HuH-7.5 (cell line): ENCODE results near the gene PRPSAP1.

Experiments
- DNase-seq: peaks from one replicate; pipeline ENCODE4 v3.0.0; 2011; ENCODE audit warnings: low spot score

Gene PRPSAP1, protein sequence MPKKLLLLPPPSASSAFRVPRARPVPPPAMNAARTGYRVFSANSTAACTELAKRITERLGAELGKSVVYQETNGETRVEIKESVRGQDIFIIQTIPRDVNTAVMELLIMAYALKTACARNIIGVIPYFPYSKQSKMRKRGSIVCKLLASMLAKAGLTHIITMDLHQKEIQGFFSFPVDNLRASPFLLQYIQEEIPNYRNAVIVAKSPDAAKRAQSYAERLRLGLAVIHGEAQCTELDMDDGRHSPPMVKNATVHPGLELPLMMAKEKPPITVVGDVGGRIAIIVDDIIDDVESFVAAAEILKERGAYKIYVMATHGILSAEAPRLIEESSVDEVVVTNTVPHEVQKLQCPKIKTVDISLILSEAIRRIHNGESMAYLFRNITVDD

DNA sequence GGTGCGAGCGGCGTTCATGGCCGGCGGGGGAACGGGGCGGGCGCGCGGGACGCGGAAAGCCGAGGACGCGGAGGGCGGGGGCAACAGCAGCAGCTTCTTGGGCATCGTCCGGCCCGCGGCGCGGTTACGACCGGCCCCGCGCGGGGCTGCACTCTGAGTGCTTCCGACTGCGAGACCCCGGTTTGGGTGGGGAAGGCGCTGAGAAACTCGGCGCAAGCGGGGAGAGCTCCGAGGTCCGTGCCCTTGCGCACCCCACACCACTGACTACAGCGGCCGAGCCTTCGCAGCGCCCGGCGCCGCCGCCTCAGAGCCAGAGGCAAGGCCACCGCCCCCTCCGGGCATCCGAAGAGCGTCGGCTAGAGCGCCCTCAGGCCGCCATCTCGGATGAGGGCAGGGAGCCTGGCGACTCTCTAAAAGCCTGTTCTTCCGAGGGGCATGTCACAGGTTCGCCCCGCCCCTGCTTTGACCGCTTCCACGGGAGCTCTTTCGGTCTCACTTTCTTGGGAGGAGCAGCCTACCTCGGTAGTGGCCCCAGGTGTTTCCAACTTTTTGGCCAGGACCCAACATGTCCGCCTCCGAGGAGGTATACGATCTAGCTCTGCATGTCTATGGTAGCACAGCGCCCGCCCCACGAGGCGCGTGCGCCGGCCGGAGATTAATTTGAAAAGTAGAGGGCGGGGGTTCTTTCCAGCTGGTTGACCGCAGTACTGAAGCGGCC is at the start of gene PRPSAP1:
TSS of gene PRPSAP1 (minus strand) at position 318 of the 718 bp plus-strand sequence. CDS start at position 105, 213 bp downstream.
- DNase-seq, result peak; percentile 80

DNA sequence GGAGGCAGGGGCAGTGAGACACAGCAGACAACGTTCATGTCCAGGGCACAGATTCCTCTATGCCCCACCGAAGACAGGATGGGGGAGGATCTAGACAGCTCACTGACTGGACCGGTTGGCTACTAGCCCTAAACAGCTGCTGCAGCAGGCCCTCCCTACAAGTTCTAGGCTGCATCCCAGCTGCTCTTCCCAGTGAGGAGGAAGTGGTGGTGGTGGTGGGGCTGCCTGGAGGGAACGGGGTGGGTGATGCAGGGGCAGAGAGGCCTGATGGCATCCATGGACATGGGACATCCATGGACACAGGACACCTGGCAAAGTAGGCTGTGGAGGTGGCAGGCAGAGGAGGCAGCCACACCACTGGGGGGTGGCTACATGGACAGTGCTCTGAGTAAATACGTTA is 49.0 kb upstream of the PRPSAP1 start:
- no peak for DNase-seq

DNA sequence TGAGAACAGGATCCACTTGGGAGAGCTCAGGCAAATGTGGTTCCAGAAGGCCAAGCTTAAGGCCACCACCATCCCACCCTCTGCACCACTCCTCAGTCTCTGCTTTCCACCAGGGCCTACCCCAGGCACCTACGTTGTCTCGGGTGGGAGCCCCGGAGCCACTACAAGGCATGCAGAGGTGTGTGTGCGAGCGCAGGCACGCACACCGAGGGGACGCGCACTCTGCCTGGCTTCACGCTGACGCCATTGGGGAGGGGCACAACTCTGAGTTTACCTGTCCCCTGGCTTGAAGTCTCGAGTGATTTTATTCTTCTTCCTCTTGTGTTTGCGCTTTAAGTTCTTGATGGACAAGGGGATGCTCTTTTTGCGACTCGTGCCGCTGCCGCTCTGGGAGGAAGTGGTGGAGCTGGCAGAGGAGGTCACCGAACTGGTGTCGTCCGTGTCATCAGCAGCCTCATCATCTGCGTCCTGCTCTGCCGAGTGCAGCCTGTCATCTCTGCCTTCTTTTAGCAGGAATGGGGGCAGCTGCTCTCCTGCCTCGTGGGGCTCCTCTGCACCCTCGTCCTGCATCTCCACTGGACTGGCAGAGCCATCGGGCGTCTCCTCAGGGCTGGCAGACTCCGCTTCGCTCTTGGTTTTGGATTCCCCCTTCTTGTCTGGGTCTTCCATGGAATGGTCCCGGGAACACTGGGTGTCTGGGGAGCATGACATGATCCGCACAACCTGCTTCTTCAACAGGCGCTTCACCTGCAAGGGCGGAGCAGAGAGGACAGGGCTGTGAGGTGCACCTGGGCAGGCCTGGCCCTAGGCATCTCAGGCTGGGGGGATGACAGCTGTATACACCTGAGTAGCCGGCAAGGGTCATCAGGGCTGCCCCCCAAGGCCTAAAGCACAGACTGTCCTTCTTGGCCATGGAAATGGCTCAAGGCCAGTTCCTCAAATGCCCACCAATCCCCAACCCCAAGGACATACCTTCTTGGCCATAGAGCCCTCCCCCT is 45.8 kb upstream of the PRPSAP1 start:
- DNase-seq, result no peak

DNA sequence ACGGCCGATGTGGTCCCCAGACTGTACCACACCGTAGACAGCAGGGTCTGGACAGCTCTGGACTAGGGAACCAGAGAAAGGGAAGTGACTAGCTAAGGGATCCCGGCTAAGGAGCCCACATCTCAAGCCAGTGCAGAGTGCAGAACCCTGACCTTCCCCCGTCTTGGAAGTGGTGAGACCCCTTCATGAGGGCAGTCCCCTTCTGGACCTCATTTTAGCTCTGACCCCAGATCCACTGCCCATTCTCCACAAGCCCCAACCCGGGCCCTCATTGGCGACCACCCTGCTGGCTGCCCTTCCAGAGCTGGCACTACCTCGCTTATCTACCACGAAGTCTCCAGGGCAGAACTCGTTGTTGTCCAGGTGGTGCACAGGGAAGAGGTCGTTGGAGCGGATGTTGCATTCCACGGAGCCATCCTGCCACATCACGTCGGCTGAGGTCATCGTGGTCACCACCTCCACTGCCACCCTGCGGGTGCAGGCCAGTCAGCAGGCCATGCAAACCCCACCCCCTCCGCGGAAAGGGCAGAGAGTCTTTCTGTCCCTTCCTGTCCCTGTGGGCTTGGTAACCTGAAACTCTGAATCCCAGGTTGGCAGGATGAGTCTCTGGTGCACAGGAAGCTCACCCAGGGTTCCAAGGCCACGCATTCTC is 44.9 kb upstream of the PRPSAP1 start:
- DNase-seq, result no peak

DNA sequence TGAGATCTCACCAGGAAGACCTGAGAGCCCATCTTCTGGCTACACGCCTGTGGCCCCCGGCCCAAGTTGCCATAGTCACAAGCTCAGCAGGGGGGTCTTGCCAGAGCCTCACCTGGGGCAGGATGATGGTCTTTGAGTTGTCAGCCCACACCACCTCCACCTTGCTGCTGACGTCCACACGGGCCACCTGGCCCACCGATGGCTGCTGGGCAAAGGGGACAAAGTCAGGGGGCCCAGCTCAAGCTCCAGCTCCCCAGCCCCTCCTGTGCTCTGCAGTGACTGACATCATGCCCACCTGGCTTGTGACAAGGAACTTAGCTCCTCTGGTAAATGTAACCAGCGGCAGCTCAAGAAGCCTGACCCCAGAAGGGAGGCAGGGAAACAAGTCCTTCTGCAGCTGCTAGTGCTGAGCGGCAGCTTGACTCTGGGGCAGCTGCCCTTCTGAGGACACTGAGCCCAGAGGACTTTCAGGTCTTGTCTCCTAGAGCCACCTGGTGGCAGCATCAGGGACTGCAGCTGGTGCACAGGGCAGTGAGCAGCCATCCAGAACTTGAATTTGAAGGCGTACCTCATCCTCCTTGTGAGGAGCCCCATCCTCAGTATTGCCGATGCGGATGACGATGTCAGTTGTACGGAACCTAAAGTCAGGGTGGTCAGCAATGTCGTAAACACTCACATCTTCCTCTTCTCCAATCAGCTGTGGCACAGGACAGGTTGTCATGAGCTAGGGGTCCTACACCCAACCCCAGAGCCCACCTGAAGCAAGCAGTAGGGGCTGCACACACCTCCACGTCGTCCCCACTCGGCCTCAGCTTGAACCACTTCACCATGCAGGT is 44.2 kb upstream of the PRPSAP1 start:
- DNase-seq, result peak; percentile 88

DNA sequence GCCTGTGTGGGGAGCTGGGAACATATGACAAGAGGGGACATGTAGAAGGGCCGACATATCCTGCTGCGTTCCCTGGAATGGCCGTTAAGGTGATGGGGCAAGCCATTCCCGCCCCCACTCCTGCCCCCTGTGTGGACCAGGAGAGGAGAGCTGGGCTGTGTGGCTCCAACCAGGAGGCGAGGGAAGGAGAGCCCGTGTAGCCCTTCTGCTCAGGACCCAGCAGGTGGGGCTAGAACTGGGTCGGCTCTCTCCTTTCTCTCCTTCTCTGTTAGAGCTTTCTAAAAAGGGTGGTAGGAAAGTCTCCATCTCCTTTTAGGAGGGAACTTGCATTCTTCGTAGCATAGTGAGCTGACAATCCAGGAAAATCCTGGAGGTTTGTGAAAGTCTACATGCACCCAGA is 43.5 kb upstream of the PRPSAP1 start:
- no peak for DNase-seq

DNA sequence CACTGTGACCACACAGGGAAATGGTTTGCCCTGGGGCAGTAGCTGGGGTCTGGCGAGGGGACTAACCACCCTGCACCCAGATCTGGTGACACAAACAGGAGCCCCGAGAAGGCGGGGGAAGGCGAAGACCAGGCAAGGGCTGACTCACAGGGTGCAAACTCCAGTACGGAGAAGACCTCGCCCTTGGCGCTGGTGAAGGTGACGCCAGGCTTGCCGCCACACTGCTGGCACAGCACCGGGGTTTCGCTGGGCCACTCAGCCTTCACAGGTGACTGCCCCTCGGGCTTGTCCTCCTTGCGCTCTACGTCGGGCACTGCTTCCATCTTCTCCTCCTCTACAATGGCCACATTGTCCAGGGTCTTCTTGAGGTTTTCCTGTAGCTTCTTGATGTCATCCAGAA is 42.3 kb upstream of the PRPSAP1 start:
- no peak for DNase-seq

DNA sequence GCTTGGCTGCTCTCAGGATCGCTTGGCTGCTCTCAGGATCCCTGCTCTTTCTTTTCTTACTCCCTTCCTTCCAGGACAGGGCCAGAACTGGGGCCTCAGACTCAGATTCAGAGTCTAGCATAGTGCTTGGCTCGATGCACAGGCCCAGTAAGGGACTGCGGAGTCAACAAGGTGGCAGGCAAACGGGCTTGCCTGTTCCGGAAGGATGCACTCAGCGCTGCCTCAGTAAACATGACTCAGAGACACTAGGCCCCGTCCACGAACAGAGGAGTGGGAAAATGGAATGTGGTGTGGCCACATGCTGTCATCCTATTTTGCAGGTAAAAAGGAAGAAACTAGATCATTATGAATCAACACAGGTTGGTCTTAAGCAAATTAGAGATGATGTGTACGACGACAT is 40.5 kb upstream of the PRPSAP1 start:
- no peak for DNase-seq

DNA sequence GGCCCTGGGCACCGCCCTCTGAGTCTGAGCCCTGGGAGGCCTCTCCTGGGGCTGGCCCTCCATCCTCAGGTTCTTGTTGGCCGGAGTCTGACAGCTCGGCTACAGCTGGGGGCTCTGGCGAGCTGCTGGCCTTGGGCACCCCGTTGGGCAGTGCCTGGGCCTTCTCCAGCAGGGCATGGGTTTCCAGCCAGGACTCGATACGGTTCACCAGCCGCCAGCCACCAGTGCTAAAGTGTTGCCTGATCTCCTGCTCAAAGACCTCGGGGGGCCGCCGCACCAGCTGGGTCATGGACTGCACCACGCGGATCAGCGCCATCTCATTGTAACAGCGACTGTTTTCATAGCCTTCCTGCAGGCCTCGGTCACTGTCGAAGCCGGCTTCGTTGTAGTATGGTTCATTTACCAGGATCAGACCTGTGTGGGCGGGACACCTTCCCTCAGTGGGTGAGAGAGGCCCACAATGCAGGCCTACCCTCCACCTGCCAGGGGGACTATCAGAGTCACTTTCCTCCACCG is 37.5 kb upstream of the PRPSAP1 start:
- no peak for DNase-seq

DNA sequence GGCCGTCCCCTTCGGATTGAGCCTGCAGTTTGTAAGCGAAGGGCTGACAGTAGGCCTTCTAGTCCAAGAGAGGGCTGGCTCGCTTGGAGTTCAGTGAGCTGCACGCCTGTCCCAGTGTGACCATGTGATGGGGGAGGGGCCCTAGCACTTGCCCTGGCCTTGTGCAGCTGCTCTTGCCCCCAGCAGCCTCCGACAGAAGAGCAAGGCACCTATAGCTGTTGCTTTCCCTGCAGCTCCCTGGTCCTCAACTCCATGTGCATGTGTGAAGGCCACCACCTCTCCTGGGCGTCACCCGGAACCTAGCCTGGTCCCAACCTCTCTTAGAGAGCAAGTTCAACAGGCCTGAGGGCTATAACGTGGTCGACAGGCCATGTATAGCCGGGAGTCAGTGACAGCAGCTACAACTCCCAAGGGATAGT is 36.3 kb upstream of the PRPSAP1 start:
- no peak for DNase-seq

DNA sequence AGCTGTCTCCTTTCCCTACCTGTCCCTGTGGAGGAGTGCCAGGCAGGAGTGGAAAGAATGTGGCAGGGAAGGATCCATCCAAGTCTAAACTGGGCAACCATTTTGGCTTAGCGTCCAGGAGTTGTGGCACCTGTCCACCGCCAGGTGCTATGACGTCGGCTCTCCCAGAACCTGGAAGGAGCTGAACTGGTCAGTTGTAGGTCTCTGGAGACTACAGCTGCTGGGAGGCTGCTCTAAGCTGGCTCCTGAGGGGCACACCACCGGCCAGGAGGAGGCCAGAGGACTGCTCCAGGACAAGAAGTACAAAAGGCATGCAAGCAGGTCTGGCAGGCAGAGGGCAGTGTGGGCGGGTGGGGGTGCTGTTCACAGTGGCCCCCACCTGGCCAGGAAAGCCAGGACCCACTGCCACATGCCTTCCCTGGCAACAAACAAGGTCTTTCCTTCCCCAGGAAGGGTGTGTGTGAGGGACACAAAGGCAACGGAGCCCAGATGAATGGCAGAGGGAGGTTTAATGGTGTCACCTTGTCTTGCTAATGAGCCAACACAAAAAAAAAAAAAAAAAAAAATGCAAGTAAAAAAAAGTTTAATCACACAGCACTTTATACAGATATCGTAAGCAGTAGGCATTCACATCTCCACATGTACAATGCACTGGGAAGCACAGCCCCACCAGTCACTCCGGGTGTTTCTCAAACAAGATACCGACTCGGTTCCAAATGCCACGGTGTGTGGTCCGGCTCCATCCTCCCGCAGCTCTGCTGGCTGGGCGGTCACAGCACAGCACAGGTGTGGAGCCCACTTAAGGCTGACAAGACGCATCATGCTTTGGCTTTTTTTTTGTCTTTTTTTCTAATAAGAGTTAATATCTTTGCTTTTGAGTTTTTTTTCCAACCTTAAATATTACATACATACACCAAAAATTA is 35.5 kb upstream of the PRPSAP1 start:
- DNase-seq, result no peak

DNA sequence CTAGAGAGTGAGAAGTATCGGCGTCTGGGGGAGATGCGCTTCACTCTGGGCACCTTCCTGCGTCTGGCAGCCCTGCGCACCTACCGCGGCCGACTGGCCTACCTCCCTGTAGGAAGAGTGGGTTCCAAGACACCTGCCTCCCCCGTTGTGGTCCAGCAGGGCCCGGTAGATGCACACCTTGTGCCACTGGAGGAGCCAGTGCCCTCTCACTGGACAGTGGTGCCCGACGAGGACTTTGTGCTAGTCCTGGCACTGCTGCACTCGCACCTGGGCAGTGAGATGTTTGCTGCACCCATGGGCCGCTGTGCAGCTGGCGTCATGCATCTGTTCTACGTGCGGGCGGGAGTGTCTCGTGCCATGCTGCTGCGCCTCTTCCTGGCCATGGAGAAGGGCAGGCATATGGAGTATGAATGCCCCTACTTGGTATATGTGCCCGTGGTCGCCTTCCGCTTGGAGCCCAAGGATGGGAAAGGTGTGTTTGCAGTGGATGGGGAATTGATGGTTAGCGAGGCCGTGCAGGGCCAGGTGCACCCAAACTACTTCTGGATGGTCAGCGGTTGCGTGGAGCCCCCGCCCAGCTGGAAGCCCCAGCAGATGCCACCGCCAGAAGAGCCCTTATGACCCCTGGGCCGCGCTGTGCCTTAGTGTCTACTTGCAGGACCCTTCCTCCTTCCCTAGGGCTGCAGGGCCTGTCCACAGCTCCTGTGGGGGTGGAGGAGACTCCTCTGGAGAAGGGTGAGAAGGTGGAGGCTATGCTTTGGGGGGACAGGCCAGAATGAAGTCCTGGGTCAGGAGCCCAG is 33.5 kb upstream of the PRPSAP1 start:
- DNase-seq, result no peak

DNA sequence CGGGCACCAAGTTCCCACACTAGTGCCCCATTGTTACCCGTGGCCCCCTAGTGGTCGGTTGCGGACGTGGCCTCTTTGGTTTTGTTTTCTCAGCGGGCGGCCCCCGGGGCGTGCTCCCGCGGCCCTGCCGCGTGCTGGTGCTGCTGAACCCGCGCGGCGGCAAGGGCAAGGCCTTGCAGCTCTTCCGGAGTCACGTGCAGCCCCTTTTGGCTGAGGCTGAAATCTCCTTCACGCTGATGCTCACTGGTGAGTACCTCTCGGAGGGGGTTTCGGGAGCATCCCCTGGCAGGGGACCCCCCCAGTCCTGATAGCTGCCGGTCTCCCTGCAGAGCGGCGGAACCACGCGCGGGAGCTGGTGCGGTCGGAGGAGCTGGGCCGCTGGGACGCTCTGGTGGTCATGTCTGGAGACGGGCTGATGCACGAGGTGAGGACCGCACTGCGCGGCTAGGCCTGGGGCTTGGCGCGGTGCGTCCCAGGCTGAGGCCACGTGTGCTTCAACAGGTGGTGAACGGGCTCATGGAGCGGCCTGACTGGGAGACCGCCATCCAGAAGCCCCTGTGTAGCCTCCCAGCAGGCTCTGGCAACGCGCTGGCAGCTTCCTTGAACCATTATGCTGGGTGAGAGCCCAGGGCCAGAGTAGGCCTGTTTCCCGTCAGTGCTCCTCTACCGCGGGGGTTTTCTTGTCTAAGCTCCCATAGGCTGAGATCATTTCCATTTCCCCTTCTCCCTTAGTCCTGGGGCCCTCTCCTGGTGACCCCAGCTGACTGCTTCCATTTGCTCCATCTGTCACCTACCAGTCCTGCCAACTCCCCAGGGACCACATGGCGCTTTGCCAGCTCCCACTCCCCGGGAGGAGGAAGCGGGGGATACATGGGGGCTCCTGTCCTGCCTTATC is 32.4 kb upstream of the PRPSAP1 start:
- DNase-seq, result peak; percentile 92

DNA sequence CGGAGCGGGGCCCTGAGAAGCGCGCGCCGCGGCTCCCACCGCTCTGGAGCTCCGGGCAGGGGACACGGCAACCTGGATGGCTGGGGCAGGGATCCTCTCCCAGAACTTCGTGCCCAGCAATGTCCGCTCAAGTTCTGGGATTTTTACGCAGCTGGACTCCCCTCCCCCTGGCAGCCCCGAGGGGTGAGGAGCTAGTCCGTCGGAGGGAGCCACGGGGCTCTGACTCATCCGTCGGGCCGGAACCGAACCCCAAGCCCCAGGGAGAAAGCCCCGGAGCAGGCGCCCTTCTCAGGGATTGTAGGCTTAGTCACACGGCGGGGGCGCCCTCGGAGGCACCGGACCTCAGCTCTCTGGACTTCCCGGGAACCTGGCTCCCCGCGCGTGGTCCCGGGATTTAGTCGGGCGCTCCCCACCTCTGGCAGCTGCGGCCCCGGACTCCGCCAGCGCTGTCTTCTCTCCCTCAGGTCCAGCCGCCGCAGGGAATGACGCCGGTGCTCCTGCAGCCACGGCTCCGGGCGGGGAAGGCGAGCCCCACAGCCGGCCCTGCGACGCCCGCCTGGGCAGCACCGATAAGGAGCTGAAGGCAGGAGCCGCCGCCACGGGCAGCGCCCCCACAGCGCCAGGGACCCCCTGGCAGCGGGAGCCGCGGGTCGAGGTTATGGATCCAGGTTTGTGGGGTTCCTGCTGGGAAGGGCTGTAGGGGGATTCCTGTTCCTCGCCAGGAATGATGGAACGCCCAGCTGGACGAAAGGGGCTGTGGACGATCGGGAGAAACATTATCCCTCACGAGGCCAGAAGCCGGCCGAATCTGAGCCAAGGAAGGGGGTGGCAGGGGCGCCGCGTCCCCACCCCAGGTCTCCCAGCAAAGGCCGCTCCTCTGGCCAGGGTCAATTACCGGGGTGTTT is 31.5 kb upstream of the PRPSAP1 start:
- no peak for DNase-seq

DNA sequence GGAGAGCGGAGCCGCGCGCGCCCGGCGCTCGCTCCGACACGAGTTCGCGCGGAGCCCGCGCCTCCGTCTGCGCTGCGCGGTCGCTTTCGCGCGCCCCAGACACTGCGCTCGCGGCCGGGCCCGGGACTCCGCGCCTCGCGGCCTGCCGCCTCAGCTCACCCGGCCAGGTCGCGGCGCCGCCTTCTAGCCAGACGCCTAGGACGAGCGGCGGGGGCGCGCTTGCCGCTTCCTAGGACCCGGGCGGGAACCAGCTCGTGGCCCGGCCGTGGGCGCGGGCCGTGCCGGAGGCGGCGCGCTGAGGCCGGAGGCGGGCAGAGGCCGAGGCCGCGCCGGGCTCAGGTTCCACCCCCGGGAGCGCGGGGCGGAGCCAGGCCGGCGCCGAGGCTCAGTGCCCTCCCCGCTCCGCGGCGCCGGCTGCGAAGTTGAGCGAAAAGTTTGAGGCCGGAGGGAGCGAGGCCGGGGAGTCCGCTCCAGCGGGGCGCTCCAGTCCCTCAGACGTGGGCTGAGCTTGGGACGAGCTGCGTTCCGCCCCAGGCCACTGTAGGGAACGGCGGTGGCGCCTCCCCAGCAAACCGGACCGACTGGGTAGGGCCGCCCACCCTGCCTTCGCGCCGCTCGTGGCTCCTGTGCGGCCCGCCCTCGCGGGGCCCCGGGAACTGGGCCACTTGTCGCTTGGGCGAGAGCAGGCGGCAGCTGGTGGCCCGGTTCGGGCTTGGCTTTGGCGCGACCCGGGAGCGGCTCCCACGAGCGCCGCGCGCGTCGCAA is 30.7 kb upstream of the PRPSAP1 start, which contains the start of gene SPHK1:
TSS of gene SPHK1 (plus strand) at position 388 of the 765 bp plus-strand sequence. CDS start 1,036 bp downstream, outside the sequence.
- DNase-seq, result peak; percentile 86
